Stimulated activated CD4-positive, alpha-beta T cell treated with anti-CD3 and anti-CD28 coated beads, Interleukin-1b, Interleukin-23, amount 100 ng/mL, for 24 hours (primary cell): Measurements from ENCODE around the gene TADA2B.
"Not testable (repeated sequence)": the region's sequence is repeated elsewhere in the genome, so short reads cannot be mapped to it uniquely, and the experiment has no call there.

Experiments
- DNase-seq, 4 experiments: peaks; one replicate each; pipeline ENCODE4 v3.0.0-alpha.2; 2020; ENCODE audit warnings: low read depth in 4 of 4, low spot score in 1 of 4

Gene TADA2B

GRCh38 chr4:7078025-7078424, 34.9 kb downstream of the TADA2B start:
- no peak for DNase-seq

- not testable (repeated sequence) for DNase-seq
Observed at GRCh38 chr4:7079483-7079882, 36.3 kb downstream of the TADA2B start.

GRCh38 chr4:7079909-7080308, 36.7 kb downstream of the TADA2B start:
- not testable (repeated sequence) for DNase-seq

GRCh38 chr4:7083597-7084563, 40.7 kb downstream of the TADA2B start:
- DNase-seq = no peak

DNA sequence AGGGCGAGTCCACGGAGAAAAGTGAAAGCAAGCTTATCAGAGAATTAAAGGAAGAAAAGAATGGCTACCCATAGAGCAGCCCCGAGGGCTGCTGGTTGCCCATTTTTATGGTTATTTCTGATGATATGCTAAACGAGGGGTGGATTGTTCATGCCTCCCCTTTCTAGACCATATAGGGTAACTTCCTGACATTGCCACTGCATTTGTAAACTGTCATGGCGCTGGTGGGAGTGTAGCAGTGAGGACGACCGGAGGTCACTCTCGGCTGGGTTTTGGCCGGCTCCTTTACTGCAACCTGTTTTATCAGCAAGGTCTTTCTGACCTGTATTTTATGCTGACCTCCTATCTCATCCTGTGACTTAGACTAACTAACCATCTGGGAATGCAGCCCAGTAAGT, 41.4 kb downstream of the TADA2B start:
- DNase-seq = not testable (repeated sequence)

DNA sequence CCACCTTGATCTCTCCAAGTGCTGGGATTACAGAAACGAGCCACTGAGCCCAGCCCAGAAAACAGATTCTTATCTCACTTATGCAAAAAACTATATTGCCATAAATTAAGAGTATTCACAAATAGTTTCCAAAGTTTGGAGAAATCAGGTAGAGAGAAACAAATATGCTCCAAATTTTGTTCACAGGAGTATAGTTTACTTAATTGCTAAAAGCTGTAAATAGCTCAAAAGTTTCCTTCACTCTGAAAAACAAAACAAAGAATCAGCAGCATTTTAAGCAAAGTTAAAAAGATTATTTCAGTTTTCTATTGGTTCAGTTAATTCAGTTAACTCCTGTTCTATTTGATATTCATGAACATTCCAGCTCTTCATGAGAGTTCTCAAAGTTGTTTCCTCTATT, 43.2 kb downstream of the TADA2B start:
- DNase-seq = no peak

- no peak for DNase-seq
Observed at GRCh38 chr4:7087036-7087435, 43.9 kb downstream of the TADA2B start.

DNA sequence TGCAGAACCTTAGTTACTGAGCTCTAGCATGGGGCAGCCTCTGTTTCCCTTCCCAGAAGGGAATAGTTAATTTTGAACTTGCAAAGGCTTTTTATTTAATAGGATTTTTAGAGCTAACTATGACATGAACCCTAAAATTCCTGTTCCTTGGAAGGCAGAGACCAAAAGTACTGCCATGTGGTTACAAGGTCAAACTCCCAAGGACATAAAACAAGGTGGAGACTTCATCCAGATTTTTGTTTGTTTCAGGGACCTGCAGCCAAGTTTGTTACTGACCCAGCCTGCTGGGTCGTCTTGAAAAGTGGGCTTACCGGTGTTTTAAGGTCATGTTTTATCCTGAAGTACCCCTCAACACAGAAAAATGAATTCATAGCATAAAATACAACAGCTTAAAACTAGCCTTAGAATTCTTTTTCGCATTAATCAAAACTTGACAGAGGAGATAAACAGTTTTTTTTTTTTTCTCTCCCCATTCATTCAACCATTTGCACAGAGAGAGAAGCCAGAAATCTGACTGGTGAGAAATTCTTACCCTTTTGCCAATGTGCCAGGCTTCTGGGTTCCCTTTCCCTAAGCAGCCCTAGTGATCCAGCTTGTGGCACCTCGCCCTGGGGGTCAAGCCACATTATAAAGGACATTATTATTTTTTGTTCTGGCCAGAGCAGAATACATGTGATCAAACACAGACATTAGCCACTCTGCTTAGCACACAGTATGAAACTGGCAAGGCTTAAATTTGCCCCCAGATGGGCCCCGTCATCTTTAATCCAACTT, 46.2 kb downstream of the TADA2B start:
- no peak for DNase-seq

DNA sequence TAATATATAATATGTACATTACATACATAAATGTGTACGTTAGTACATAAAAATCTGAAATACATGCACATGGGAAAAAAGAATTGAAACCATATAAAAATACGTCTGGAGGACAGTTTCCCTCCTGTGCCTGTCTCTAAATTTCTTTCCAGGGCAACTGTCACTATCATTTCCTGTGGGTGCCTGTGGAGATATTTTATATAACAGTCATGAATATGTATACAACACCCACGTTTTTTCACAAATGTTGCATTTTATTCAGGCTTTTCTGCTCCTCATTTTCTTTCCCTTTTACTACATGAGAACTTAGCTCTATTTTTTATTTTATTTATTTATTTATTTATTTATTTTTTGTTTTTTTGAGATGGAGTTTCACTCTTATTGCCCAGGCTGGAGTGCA, 48.9 kb downstream of the TADA2B start:
- DNase-seq = no peak

DNA sequence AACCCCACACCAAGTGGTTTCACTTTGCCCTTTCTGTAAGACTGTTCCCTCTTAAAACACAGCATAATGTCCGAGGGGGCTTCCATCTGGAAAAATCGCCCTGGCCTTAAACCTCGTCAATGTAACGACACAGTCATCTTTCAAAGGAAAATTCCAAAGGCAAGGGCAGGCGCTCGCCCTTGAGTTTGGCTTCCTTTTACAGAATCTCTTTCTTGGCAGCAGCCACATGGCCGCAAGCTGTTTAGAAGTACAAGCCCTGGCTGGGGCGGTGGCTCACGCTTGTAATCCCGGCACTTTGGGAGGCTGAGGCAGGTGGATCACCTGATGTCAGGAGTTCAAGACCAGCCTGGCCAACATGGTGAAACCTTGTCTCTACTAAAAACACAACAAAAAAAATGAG, 51.7 kb downstream of the TADA2B start:
- DNase-seq = no peak

- no peak for DNase-seq
Observed at GRCh38 chr4:7095611-7096155, 52.5 kb downstream of the TADA2B start.

- DNase-seq = no peak
Observed at GRCh38 chr4:7096236-7096635, 53.1 kb downstream of the TADA2B start.

GRCh38 chr4:7101692-7102515, 58.7 kb downstream of the TADA2B start:
- peak in 3 of 4 experiments; percentile 23 to 36 (median 24) for DNase-seq

GRCh38 chr4:7102516-7102909, 59.3 kb downstream of the TADA2B start:
- DNase-seq = not testable (repeated sequence)

GRCh38 chr4:7103031-7103606, 59.9 kb downstream of the TADA2B start:
- peak; percentile 64 to 83 (median 76) for DNase-seq

DNA sequence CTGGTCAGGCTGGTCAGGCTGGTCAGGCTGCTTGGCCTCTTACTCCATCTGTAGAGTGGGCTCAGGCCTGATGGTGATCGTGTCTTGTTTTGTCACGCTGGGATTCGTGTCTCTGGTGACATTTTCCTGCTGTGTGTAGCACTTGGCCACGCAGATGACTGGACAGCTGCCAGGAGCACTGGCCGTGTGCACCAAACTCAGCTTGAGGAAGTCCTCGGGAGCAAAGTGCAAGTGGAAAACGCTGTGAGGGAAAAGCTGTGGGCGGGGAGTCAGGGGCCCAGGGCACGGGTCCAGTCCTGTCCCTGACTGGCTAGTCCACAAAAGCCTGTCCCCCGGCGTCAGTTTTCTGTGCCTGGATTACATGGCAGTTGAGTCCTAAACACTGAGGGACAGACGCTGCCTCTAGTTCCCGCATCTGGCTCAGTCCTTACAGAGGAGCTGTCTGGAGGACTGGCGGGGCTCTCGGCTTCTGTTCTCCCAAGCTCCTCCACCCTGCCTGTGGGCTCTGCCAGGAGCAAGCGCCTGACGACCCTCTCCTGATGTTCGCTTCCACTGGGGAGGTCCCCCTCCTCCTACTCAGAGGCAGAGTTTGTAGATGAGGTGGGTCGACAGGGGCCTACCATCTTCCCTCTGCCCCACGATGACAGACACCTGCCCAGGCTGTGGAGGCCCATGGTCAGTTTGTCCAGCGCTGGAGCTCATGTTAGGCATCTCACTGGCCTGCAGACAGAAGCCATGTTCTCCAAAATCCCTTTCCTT, 60.6 kb downstream of the TADA2B start:
- no peak for DNase-seq

- no peak for DNase-seq
Observed at GRCh38 chr4:7104366-7105031, 61.3 kb downstream of the TADA2B start.

DNA sequence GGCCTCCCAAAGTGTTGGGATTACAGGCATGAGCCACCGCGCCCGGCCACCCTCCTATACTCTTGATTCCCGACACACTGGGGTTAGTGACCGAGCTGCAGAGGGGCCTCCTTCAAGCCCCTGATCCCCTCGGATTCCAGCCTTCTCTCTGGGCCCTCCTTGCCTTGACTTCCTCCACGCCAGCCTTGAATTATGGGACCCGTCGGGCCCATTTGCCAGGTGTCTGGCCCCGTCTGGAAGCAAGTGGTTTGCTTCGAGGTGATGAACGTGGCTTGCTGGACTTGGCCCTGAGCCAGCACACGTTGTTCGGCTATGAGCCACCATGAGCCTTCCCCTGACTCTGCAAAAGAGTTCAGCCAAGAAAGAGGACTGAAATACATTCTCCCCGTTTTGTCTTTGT, 62.1 kb downstream of the TADA2B start:
- no peak for DNase-seq

- DNase-seq = no peak
Observed at GRCh38 chr4:7107166-7107905, 64.2 kb downstream of the TADA2B start.
